IMR-90 (cell line): ENCODE measurements around the gene HTT. TPM values are rescaled to one million over a fixed set of nuclear protein-coding genes. Genes with fewer than 3 reads are reported as not detected.

ENCODE experiments used
- ATAC-seq: fragments of 200-7000 bp; cut with Tn5 transposase; 2 replicates; pipeline ENCODE4 v1.9.1; 2020; ENCODE audit warnings: low read depth, mild to moderate bottlenecking, moderate library complexity
- BruUV-seq: library from RNA; stranded (reverse); fragments of 400-500 nt; replicated peaks from 2 replicates; lab custom pipeline; 2021; lab: Mats Ljungman, UMichigan
- CTCF ChIA-PET: fragments of 300-600 bp; formaldehyde crosslinking; extraction: SDS; loops from one replicate; lab custom pipeline; 2021; ENCODE audit warnings: antibody characterized with exemption; lab: Yijun Ruan, JAX
- POLR2A ChIA-PET: fragments of 300-600 bp; sonication (Branson Sonifier 250); formaldehyde crosslinking; loops from one replicate; lab custom pipeline; 2022; ENCODE audit warnings: antibody characterized with exemption; ENCODE audit not compliant: unreplicated experiment; lab: Charles Lee
- DNase-seq: peaks from one replicate; pipeline ENCODE4 v3.0.0; 2013
- H2AFZ ChIP-seq: replicated peaks from 2 replicates; pipeline ENCODE3; 2013; ENCODE audit warnings: low read length, mild to moderate bottlenecking; ENCODE audit not compliant: poor library complexity
- H2AK5ac ChIP-seq: 2 replicates; pipeline ENCODE4 v1.6.1; 2013; ENCODE audit warnings: low read depth, low read length, inconsistent platforms
- H2AK9ac ChIP-seq: replicated peaks from 2 replicates; pipeline ENCODE3; 2013; ENCODE audit warnings: mild to moderate bottlenecking, low read depth, low read length, moderate library complexity; ENCODE audit not compliant: poor library complexity
- H2BK120ac ChIP-seq: 2 replicates; pipeline ENCODE4 v1.6.1; 2013; ENCODE audit warnings: low read depth, low read length, inconsistent platforms
- H2BK15ac ChIP-seq: 3 replicates; pipeline ENCODE4 v1.6.1; 2013; ENCODE audit warnings: low read depth, low read length, inconsistent platforms
- H2BK20ac ChIP-seq: 2 replicates; pipeline ENCODE4 v1.6.1; 2013; ENCODE audit warnings: low read depth, mild to moderate bottlenecking, inconsistent platforms, low read length, moderate library complexity
- H2BK5ac ChIP-seq: 2 replicates; pipeline ENCODE4 v1.6.1; 2013; ENCODE audit warnings: mild to moderate bottlenecking, low read depth, low read length, inconsistent platforms; ENCODE audit not compliant: poor library complexity, severe bottlenecking
- H3K14ac ChIP-seq: replicated peaks from 2 replicates; pipeline ENCODE4 v1.6.1; 2013; ENCODE audit warnings: low read depth, low read length, inconsistent platforms
- H3K18ac ChIP-seq: 2 replicates; pipeline ENCODE4 v1.6.1; 2013; ENCODE audit warnings: low read depth, low read length, control low read depth
- H3K23ac ChIP-seq: 2 replicates; pipeline ENCODE4 v1.6.1; 2013; ENCODE audit warnings: low read depth, low read length, inconsistent platforms
- H3K27ac ChIP-seq: 2 replicates; pipeline ENCODE4 v1.5.1; 2013; ENCODE audit warnings: mild to moderate bottlenecking, control low read depth, low read length; ENCODE audit not compliant: insufficient read depth
- H3K27me3 ChIP-seq: 2 replicates; pipeline ENCODE4 v1.6.1; 2013; ENCODE audit warnings: low read length; ENCODE audit not compliant: control insufficient read depth, insufficient read depth
- H3K36me3 ChIP-seq: 2 replicates; pipeline ENCODE4 v1.6.1; 2013; ENCODE audit warnings: low read length, mixed read lengths; ENCODE audit not compliant: control insufficient read depth, insufficient read depth
- H3K4ac ChIP-seq: 2 replicates; pipeline ENCODE4 v1.6.1; 2013; ENCODE audit warnings: low read depth, low read length, inconsistent platforms
- H3K4me1 ChIP-seq: 2 replicates; pipeline ENCODE4 v1.6.1; 2013; ENCODE audit warnings: low read length, mixed read lengths; ENCODE audit not compliant: control insufficient read depth, insufficient read depth
- H3K4me2 ChIP-seq: 2 replicates; pipeline ENCODE4 v1.6.1; 2013; ENCODE audit warnings: low read depth, mild to moderate bottlenecking, control low read depth, low read length, moderate library complexity
- H3K4me3 ChIP-seq: 2 replicates; pipeline ENCODE4 v1.5.1; 2013; ENCODE audit warnings: low read depth, mild to moderate bottlenecking, control low read depth, low read length, moderate library complexity; ENCODE audit not compliant: insufficient read depth
- H3K56ac ChIP-seq: 2 replicates; pipeline ENCODE4 v1.6.1; 2013; ENCODE audit warnings: low read length, inconsistent platforms; ENCODE audit not compliant: insufficient read depth; ENCODE audit errors: extremely low read depth
- H3K79me1 ChIP-seq, 2 experiments: 2 replicates each; pipeline ENCODE4 v1.6.1; 2013; ENCODE audit warnings: low read length in 2 of 2, inconsistent platforms in 1 of 2, low read depth in 1 of 2
- H3K9ac ChIP-seq: 2 replicates; pipeline ENCODE4 v1.6.1; 2013; ENCODE audit warnings: low read depth, low read length, control low read depth
- H3K9me1 ChIP-seq: 2 replicates; pipeline ENCODE4 v1.6.1; 2013; ENCODE audit warnings: low read length, inconsistent platforms; ENCODE audit not compliant: insufficient read depth
- H3K9me3 ChIP-seq: 2 replicates; pipeline ENCODE4 v1.6.1; 2013; ENCODE audit warnings: low read length; ENCODE audit not compliant: control insufficient read depth, insufficient read depth
- H4K20me1 ChIP-seq: 2 replicates; pipeline ENCODE4 v1.6.1; 2013; ENCODE audit warnings: low read length, inconsistent platforms; ENCODE audit not compliant: insufficient read depth
- H4K5ac ChIP-seq: 2 replicates; pipeline ENCODE4 v1.6.1; 2013; ENCODE audit warnings: mild to moderate bottlenecking, low read depth, low read length, control low read depth
- H4K8ac ChIP-seq, 2 experiments: 2 replicates each; pipeline ENCODE4 v1.6.1; 2013; ENCODE audit warnings: low read depth in 2 of 2, low read length in 2 of 2, control low read depth in 1 of 2, inconsistent platforms in 1 of 2
- H4K91ac ChIP-seq: 2 replicates; pipeline ENCODE4 v1.6.1; 2013; ENCODE audit warnings: low read depth, low read length, inconsistent platforms; ENCODE audit not compliant: insufficient read depth
- BHLHE40 ChIP-seq: fragments of 150-350 bp; IDR thresholded peaks from 2 replicates; pipeline ENCODE4 v1.6.1; 2016; ENCODE audit warnings: mild to moderate bottlenecking, low read depth, low read length
- CHD1 ChIP-seq: IDR thresholded peaks from 2 replicates; pipeline ENCODE4 v1.6.1; 2012; ENCODE audit warnings: low read depth, low read length, improper control_type of control experiment
- CTCF ChIP-seq: conservative IDR thresholded peaks from 2 replicates; pipeline ENCODE4 v1.5.1; 2012; ENCODE audit warnings: mild to moderate bottlenecking, low read depth, low read length, improper control_type of control experiment
- NFE2L2 ChIP-seq: fragments of 150-350 bp; IDR thresholded peaks from 2 replicates; pipeline ENCODE4 v1.6.1; 2016; ENCODE audit warnings: low read depth, mild to moderate bottlenecking, low read length
- RCOR1 ChIP-seq: IDR thresholded peaks from 2 replicates; pipeline ENCODE4 v1.6.1; 2012; ENCODE audit warnings: mild to moderate bottlenecking, low read length, improper control_type of control experiment; ENCODE audit not compliant: insufficient replicate concordance
- RFX5 ChIP-seq: IDR thresholded peaks from 2 replicates; pipeline ENCODE4 v1.8.0; 2012; ENCODE audit warnings: low read depth, mild to moderate bottlenecking, low read length, moderate library complexity
- WGBS, 2 experiments: methylation state at CpG; one replicate each; pipeline versions ENCODE4 v1.1.5 to v1.1.7; 2013; ENCODE audit warnings: missing lambda C conversion rate in 2 of 2; ENCODE audit not compliant: insufficient read length in 1 of 2; ENCODE audit errors: extremely low coverage in 2 of 2; 5-methylcytosine and 5-hydroxymethylcytosine counted together
- dilution Hi-C: fragments of 300-500 bp; cut with HindIII; formaldehyde crosslinking; loops from one replicate; pipeline ENCODE4 v1.14.3; 2018; ENCODE audit warnings: low sequenced_read_pairs; ENCODE audit not compliant: unreplicated experiment
- in situ Hi-C: fragments of 300-500 bp; cut with MboI; formaldehyde crosslinking; loops from 3 replicates; pipeline ENCODE4 v1.14.3; 2019; ENCODE audit warnings: low sequenced_read_pairs, inconsistent platforms, mixed read lengths
- intact Hi-C: fragments of 100-400 bp; cut with micrococcal nuclease; formaldehyde crosslinking; loops from 2 replicates; pipeline ENCODE4 v1.10.0; 2022
- polyA plus RNA-seq, 3 experiments: library from polyadenylated mRNA; depleted of rRNA; stranded (reverse); fragments of >200 nt; gene quantifications; 2 replicates each; pipeline ENCODE4 v1.2.3, GENCODE V29; 2012; ENCODE audit warnings: low replicate concordance in 1 of 3
- total RNA-seq: library from RNA; depleted of rRNA; stranded (reverse); fragments of >200 nt; gene quantifications from 2 replicates; pipeline ENCODE4 v1.2.3, GENCODE V29; 2012

The HTT gene
- total and polyA plus RNA-seq, 2 of the 4 experiments (the other 2 are of a cell fraction): 11.6 to 14.3 TPM

DNA sequence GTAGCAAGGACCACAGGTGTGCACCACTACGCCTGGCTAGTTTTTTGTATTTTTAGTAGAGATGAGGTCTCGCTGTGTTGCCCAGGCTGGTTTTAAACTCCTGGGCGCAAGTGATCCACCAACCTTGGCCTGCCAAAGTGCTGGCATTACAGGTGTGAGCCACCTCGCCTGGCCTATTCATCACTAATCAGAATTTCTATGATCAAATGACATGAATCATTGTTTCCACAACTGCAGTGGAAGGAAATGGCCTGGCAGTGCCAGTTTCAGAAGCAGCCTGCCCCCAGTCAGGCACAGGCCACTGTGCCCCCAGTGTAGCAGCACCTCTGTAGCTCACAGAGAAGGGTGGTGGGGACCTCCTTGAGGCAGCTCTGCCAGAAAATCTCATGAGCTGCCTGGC is 108.5 kb downstream of the HTT start:
- Histone ChIP-seq H4K5ac (no peak overlapping the region), H3K36me3 (peaks cover 34% of the 10 kb centered on the region), H3K9me1 (peaks cover 12% of the 10 kb centered on the region), H3K9ac (no peak overlapping the region), H4K8ac (no peak overlapping the region), H3K14ac (no peak overlapping the region), H2AK9ac (no peak overlapping the region), H2AK5ac (no peak overlapping the region), H4K91ac (no peak overlapping the region), H2BK15ac (no peak overlapping the region), H3K4ac (no peak overlapping the region), H2BK5ac (no peak overlapping the region), H3K9me3 (no peaks in the 10 kb centered on the region), H4K20me1 (peaks cover 5% of the 10 kb centered on the region), H2BK20ac (no peak overlapping the region), H3K18ac (no peak overlapping the region), H2AFZ (no peak overlapping the region), H3K4me3 (no peak overlapping the region), H2BK120ac (no peak overlapping the region), H3K23ac (no peak overlapping the region), H3K4me2 (no peak overlapping the region), H3K56ac (no peak overlapping the region), H3K79me1 (peaks cover 0 to 6% of the 10 kb centered on the region in 2 experiments; a peak in 3 of 4 replicates), H3K27ac (no peak overlapping the region), H3K4me1 (peaks cover 10% of the 10 kb centered on the region), H3K27me3 (no peaks in the 10 kb centered on the region)
- POLR2A ChIA-PET: no interaction called here
- DNase-seq (no peak), ATAC-seq (no peak)
- no TSS peak for BruUV-seq
- TF ChIP-seq RFX5 (no peak), BHLHE40 (no peak), CHD1 (no peak), NFE2L2 (no peak), RCOR1 (no peak), CTCF (no peak)
- CTCF ChIA-PET: no interaction called here
- WGBS, 2 experiments: 100% methylated on average over 2 of the region's 4 CpGs; no CpG with 5 or more reads in 1 of the 2 experiments
- in situ Hi-C loops: no loop called here
- dilution Hi-C loops: no loop called here
- intact Hi-C loops: no loop called here
